Measurements from ENCODE around the gene SCNM1. TPM values are rescaled to one million over a fixed set of nuclear protein-coding genes. Genes with fewer than 3 reads are reported as not detected.
"Not testable (repeated sequence)": the region's sequence is repeated elsewhere in the genome, so short reads cannot be mapped to it uniquely, and the experiment has no call there.

The SCNM1 gene
- total RNA-seq, 2 experiments from 2014 or later, result 63.5 to 67.9 TPM

DNA sequence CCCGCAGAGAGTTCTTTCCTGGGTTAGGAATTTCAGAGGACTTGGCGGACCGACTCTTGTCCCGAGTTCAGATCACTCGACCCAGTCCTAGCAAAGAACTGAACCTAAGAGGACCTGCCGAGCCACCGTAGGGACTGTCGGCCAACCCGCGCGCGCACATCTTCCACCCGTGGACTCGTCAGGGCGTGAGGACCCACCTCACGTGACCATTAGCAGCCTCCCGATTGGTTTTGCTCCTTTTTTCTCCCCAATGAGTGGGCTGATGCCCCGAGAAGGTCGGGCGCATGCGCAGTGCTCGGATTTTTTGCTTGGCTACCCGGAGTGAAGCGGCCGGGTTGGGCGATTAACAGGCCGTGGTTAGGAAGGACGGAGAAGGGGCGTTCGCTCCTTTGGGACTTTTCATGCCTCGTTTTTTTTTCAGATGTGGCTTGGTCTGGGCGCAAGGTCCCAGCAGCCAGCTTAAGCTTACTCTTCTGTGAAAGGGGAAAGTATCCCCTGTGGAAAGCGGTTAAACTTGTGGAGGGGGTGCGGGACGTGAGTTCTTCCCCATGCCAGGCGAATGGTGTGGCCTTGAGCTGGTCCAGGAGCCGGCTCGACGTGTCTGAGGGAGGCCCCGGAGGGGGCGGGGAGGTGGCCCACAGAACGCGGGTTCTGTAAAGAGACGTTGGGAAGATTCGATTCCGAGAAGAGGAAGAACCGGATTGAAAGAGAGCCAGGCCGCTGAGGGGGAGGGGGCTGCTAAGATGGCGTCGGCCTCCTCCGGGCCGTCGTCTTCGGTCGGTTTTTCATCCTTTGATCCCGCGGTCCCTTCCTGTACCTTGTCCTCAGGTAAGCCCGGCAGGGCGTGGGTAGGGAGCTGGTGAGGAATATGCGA, 32.5 kb downstream of the SCNM1 start, which contains the start of gene PIP5K1A:
Gene PIP5K1A (plus strand): TSS at position 299 of the 874 bp plus-strand sequence. CDS start 445 bp downstream, at position 744.
- Mint-ChIP-seq H3K9me3 (no peaks in the 10 kb centered on the region), H3K27ac (peak within 1 kb of the TSS; percentile 84), H3K4me3 (peak within 1 kb of the TSS; percentile 89), H3K27me3 (peaks cover 7% of the 10 kb centered on the region), H3K4me1 (peaks cover 43% of the 10 kb centered on the region), H3K36me3 (ENCODE audit: low read depth) (peaks cover 33% of the 10 kb centered on the region)
- DNase-seq, result peak; percentile 99
- ChIA-PET POLR2A (interaction anchor here (0.6 to 2.4 kb wide), 17 partner anchors 9 to 565 kb away, joined by 3 to 19 read pairs (median 3); partner anchors contain the start of genes MRPL9, PSMD4, TNFAIP8L2 and VPS72), CTCF (interaction anchor here (0.6 to 1.4 kb wide), 4 partner anchors 9 to 142 kb away, joined by 3 to 4 read pairs (median 4); partner anchors contain the start of gene VPS72)

DNA sequence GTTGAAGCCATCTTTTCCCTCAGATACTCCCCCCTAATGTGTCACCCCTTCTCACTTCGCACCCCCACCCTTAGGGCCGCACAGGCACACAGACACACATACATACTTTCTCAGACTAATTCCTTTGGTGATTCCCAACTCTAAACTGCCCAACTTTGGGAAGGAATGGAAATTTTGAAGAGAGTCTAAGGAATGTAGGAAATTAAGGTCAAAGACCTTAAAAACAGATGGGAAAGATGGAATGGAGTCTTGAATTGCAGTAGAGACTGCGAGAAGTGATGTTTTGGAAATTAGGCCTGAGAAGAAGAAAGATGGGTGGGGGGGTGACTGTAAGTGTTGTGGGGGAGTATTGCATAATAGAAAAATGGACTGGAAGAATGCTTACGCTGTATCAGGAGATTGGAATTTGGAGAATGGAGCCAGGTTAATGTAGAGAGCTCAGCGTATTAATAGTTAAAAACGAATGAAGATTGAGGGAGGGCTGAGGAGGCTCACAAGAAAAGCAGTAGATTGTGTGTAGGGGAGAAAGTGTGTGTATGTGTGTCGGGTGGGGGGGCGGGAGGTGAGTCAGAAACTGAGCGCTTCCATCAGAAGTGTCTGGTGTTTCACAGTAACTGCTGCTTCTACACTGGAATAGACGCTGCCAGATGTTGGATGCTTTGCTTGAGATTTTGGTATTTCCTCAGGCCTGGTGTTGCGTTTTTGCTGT, 34.1 kb downstream of the SCNM1 start:
- CTCF ChIA-PET, result interaction anchor here (1.4 kb wide), 2 partner anchors 52 to 78 kb away, joined by 3 to 4 read pairs; no protein-coding TSS in a partner anchor
- no peak for DNase-seq
- Mint-ChIP-seq H3K36me3 (ENCODE audit: low read depth) (peaks cover 40% of the 10 kb centered on the region), H3K27me3 (peaks cover 4% of the 10 kb centered on the region), H3K27ac (peak overlapping the region; percentile 84), H3K9me3 (no peaks in the 10 kb centered on the region), H3K4me3 (peak overlapping the region; percentile 89), H3K4me1 (peaks cover 50% of the 10 kb centered on the region)
- POLR2A ChIA-PET, result interaction anchor here (0.7 to 1.8 kb wide), 7 partner anchors 10 to 82 kb away, joined by 3 to 10 read pairs (median 4); partner anchors contain the start of genes PSMD4, TNFAIP8L2, VPS72 and ZNF687

DNA sequence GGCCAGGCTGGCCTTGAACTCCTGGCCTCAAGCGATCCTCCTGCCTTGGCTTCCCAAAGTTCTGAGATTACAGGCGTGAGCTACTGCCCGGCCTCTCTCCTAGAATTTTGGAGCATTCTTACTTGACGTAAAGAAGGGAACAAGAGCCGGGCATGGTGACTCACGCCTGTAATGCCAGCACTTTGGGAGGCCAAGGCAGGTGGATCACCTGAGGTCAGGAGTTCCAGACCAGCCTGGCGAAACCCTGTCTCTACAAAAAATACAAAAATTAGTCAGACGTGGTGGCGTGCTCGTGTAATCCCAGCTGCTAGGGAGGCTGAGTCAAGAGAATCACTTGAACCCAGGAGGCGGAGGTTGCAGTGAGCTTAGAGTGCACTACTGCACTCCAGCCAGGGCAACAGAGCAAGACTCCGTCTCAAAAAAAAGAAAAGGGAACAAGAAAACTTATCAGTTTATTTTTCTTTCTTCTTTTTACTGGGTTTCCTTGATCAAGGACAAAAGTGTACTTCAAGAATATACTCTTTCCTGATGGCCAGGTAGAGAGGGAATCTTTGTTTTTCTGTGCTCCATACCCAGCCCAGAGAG, 39.5 kb downstream of the SCNM1 start:
- DNase-seq, H3K4me3 Mint-ChIP-seq, CTCF ChIA-PET, H3K9me3 Mint-ChIP-seq, H3K27me3 Mint-ChIP-seq, H3K27ac Mint-ChIP-seq: not testable (repeated sequence)
- Mint-ChIP-seq H3K4me1 (peaks cover 29% of the 10 kb centered on the region), H3K36me3 (ENCODE audit: low read depth) (peaks cover 46% of the 10 kb centered on the region)
- POLR2A ChIA-PET, result interaction anchor here (1.3 kb wide), 1 partner anchor 49 kb away, joined by 3 read pairs; the partner anchor contains the start of gene PSMD4

DNA sequence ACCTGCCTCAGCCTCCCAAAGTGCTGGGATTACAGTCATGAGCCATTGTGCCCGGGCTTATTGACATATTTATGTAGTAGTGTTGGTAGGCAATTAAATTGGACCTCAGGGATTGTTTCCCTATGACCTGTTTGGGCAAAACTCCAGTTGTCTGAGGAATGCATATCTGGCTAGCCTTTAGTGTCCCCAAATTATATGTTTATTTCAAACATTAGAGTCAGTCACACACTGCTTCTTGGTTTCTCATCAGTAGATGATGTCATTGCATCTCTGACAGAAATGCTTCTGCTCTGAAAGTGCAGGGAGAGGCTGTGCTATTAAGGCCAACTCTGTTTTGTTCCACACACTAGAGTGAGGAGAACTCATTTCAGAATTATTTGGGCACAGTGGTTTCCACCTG, 44.9 kb downstream of the SCNM1 start:
- DNase-seq, result no peak
- Mint-ChIP-seq H3K27me3 (no peaks in the 10 kb centered on the region), H3K36me3 (ENCODE audit: low read depth) (peaks cover 47% of the 10 kb centered on the region), H3K4me3 (no peak overlapping the region), H3K4me1 (peaks cover 30% of the 10 kb centered on the region), H3K27ac (peak overlapping the region; percentile 62), H3K9me3 (no peaks in the 10 kb centered on the region)
- ChIA-PET CTCF (interaction anchor here (1.5 kb wide), 1 partner anchor 41 kb away, joined by 7 read pairs; no protein-coding TSS in a partner anchor), POLR2A (interaction anchor here (1.4 kb wide), 1 partner anchor 9 kb away, joined by 3 read pairs; no protein-coding TSS in a partner anchor)

DNA sequence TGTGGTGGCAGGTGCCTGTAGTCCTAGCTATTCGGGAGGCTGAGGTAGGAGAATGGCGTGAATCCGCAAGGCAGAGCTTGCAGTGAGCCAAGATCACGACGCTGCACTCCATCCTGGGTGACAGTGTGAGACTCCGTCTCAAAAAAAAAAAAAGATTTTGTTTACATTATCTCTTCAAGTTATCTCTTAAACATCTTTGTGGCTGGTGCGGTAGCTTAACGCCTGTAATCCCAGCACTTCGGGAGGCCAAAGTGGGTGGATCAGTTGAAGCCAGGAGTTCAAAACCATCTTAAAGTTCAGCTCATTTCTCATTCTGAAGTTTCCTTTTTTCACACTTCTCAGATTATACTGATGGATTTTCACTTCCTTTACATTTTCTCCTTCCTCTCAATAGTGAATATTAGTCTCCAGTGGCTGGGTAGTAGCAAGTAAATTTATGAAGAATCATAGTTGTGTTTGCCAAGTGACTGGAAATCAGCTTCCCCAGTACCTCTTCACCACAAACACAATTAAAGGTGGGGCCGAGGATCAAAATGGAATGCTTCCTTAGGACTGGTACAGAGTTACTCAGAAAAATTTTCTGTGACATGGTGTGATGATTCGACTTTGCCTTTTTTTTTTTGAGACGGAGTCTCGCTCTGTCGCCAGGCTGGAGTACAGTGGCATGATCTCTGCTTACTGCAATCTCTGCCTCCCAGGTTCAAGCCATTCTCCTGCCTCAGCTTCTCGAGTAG, 46.2 kb downstream of the SCNM1 start:
- ChIA-PET CTCF (interaction anchor here (1.1 to 1.5 kb wide), 4 partner anchors 16 to 151 kb away, joined by 3 to 7 read pairs (median 4); no protein-coding TSS in a partner anchor), POLR2A (interaction anchor here (1.2 to 1.4 kb wide), 3 partner anchors 10 to 13 kb away, joined by 3 read pairs; no protein-coding TSS in a partner anchor)
- H3K27ac Mint-ChIP-seq, result peak overlapping the region; percentile 78
- peaks cover 41% of the 10 kb centered on the region for H3K36me3 Mint-ChIP-seq (ENCODE audit: low read depth)
- no peaks in the 10 kb centered on the region for H3K27me3 Mint-ChIP-seq
- peak overlapping the region; percentile 19 for H3K4me3 Mint-ChIP-seq
- peak; percentile 30 for DNase-seq
- H3K9me3 Mint-ChIP-seq, result no peaks in the 10 kb centered on the region
- H3K4me1 Mint-ChIP-seq, result peaks cover 36% of the 10 kb centered on the region

DNA sequence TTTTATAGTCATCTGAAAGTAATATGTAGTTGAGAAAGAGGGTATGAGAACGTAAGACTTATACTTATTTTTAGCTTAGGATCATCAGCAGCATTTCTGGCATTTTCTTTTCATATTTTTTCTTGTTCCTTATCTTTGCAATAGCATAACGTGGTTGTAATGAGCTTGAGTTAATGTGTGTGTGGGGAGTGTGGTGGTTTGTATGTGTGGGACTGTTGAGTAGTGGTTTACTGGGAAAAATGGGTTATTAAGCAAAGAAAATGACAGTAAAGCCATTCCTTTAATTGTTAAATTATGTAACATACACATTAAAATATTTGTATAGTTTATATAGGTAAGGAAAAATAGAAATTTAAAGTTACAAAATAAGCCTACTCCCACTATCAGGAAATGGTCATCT, 47.6 kb downstream of the SCNM1 start:
- Mint-ChIP-seq H3K4me3 (no peak overlapping the region), H3K27ac (no peak overlapping the region), H3K9me3 (no peaks in the 10 kb centered on the region), H3K27me3 (no peaks in the 10 kb centered on the region), H3K36me3 (ENCODE audit: low read depth) (peaks cover 34% of the 10 kb centered on the region), H3K4me1 (peaks cover 38% of the 10 kb centered on the region)
- POLR2A ChIA-PET, result no interaction called here
- CTCF ChIA-PET, result interaction anchor here (0.8 to 1.5 kb wide), 2 partner anchors 14 to 36 kb away, joined by 3 to 4 read pairs; no protein-coding TSS in a partner anchor
- DNase-seq, result no peak

Other genes starting within 250 kb of the SCNM1 start
- 10 to 100 TPM; 49.5 to 51.5 TPM for gene SETDB1, start 239.8 kb upstream of the SCNM1 start, total RNA-seq
- gene CERS2, start 191.3 kb upstream of the SCNM1 start, total RNA-seq, result 100 to 1,000 TPM; 177 to 181 TPM
- not detected for gene ANXA9, start 183.9 kb upstream of the SCNM1 start, total RNA-seq
- 10 to 100 TPM; 19.9 to 20.5 TPM for gene MINDY1, start 159.2 kb upstream of the SCNM1 start, total RNA-seq
- 10 to 100 TPM; 13.8 to 16.6 TPM for gene PRUNE1, start 157.7 kb upstream of the SCNM1 start, total RNA-seq
- gene BNIPL, start 129.6 kb upstream of the SCNM1 start, total RNA-seq, result 1 to 10 TPM in 1 of 2 experiments, under 1 TPM in 1; 0.98 to 1.2 TPM
- gene C1orf56, start 118.4 kb upstream of the SCNM1 start, total RNA-seq, result 1 to 10 TPM; 1.2 to 1.7 TPM
- 100 to 1,000 TPM; 345 to 347 TPM for gene CDC42SE1, start 106.5 kb upstream of the SCNM1 start, total RNA-seq
- 1 to 10 TPM; 3.2 to 3.4 TPM for gene MLLT11, start 105.7 kb upstream of the SCNM1 start, total RNA-seq
- 10 to 100 TPM; 24.5 to 25.9 TPM for gene GABPB2, start 95.4 kb upstream of the SCNM1 start, total RNA-seq
- gene SEMA6C, start 19.5 kb upstream of the SCNM1 start, total RNA-seq, result 1 to 10 TPM; 1.8 to 2.3 TPM
- gene TNFAIP8L2, start 9.5 kb upstream of the SCNM1 start, total RNA-seq, result 10 to 100 TPM; 31.2 to 32.0 TPM
- gene LYSMD1, start 242 bp upstream of the SCNM1 start, total RNA-seq, result 1 to 10 TPM; 2.0 to 2.1 TPM
- 1 to 10 TPM; 1.5 to 1.9 TPM for gene TMOD4, start 9.8 kb downstream of the SCNM1 start, total RNA-seq
- gene VPS72, start 24.1 kb downstream of the SCNM1 start, total RNA-seq, result 10 to 100 TPM; 76.1 to 78.8 TPM
- 10 to 100 TPM; 53.9 to 61.1 TPM for gene PIP5K1A, start 32.4 kb downstream of the SCNM1 start, total RNA-seq
- 100 to 1,000 TPM; 178 to 188 TPM for gene PSMD4, start 88.6 kb downstream of the SCNM1 start, total RNA-seq
- gene ZNF687, start 116.2 kb downstream of the SCNM1 start, total RNA-seq, result 10 to 100 TPM; 31.4 to 32.6 TPM
- 10 to 100 TPM; 71.2 to 72.9 TPM for gene PI4KB, start 161.3 kb downstream of the SCNM1 start, total RNA-seq
- gene RFX5, start 181.1 kb downstream of the SCNM1 start, total RNA-seq, result 10 to 100 TPM; 96.2 to 99.3 TPM
- gene SELENBP1, start 206.6 kb downstream of the SCNM1 start, total RNA-seq, result not detected
- 100 to 1,000 TPM; 280 to 282 TPM for gene PSMB4, start 233.4 kb downstream of the SCNM1 start, total RNA-seq